K562 (cell line): ENCODE data around the gene DRD1.

ENCODE experiments used
- CTCFL ChIP-seq: IDR thresholded peaks from 2 replicates; pipeline ENCODE4 v1.6.1; 2011; ENCODE audit warnings: borderline replicate concordance, low read depth, mild to moderate bottlenecking, moderate library complexity, low read length; ENCODE audit not compliant: insufficient read depth, poor library complexity, severe bottlenecking
- HDAC1 ChIP-seq, 2 experiments: fragments of 450-650 bp; IDR thresholded peaks; 2 replicates each; pipeline ENCODE4 v1.6.1; 2016 to 2017; ENCODE audit warnings: inconsistent platforms in 1 of 2, mild to moderate bottlenecking in 1 of 2, moderate library complexity in 1 of 2
- NR3C1 ChIP-seq: sonication (generic); formaldehyde crosslinking; IDR thresholded peaks from 2 replicates; pipeline ENCODE4 v1.8.1; 2022; ENCODE audit warnings: missing genetic modification reagents
- PHF20 ChIP-seq: fragments of 450-650 bp; IDR thresholded peaks from 2 replicates; pipeline ENCODE4 v1.6.1; 2018; ENCODE audit not compliant: partially characterized antibody
- POLR2AphosphoS5 ChIP-seq: IDR thresholded peaks from 2 replicates; pipeline ENCODE4 v1.6.1; 2011; ENCODE audit warnings: mild to moderate bottlenecking, low read depth, low read length, moderate library complexity; ENCODE audit not compliant: control insufficient read depth, insufficient read depth
- SETDB1 ChIP-seq: IDR thresholded peaks from one replicate; pipeline ENCODE4 v1.6.1; 2012; ENCODE audit warnings: low read length, control low read depth, inconsistent platforms
- TAF1 ChIP-seq: IDR thresholded peaks from 2 replicates; pipeline ENCODE4 v1.6.1; 2011; ENCODE audit warnings: mild to moderate bottlenecking, low read length, moderate library complexity; ENCODE audit not compliant: insufficient read depth, control insufficient read depth, severe bottlenecking; ENCODE audit errors: extremely low read depth
- TF ChIP-seq, protein P1 (sequence below), 3 experiments: IDR thresholded peaks in 2 of 3; conservative IDR thresholded peaks in 1 of 3; 2 replicates each; pipeline ENCODE4 v1.5.1; 2011 to 2012; ENCODE audit warnings: low read length in 3 of 3, mild to moderate bottlenecking in 3 of 3, control low read depth in 2 of 3, improper control_type of control experiment in 1 of 3, inconsistent platforms in 1 of 3, low read depth in 1 of 3, mixed read lengths in 1 of 3, moderate library complexity in 1 of 3; ENCODE audit not compliant: insufficient read depth in 2 of 3

- TF ChIP-seq SETDB1, result no peak
- TF ChIP-seq NR3C1 (CRISPR knock-in tag), result no peak
- TF ChIP-seq PHF20, result no peak
- TF ChIP-seq HDAC1 (IDR thresholded peaks at IDR 0.05), result no peak
- TF ChIP-seq, protein P1, sequence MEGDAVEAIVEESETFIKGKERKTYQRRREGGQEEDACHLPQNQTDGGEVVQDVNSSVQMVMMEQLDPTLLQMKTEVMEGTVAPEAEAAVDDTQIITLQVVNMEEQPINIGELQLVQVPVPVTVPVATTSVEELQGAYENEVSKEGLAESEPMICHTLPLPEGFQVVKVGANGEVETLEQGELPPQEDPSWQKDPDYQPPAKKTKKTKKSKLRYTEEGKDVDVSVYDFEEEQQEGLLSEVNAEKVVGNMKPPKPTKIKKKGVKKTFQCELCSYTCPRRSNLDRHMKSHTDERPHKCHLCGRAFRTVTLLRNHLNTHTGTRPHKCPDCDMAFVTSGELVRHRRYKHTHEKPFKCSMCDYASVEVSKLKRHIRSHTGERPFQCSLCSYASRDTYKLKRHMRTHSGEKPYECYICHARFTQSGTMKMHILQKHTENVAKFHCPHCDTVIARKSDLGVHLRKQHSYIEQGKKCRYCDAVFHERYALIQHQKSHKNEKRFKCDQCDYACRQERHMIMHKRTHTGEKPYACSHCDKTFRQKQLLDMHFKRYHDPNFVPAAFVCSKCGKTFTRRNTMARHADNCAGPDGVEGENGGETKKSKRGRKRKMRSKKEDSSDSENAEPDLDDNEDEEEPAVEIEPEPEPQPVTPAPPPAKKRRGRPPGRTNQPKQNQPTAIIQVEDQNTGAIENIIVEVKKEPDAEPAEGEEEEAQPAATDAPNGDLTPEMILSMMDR (IDR thresholded peaks at IDR 0.05 in 2 of 3, conservative IDR thresholded peaks at IDR 0.05 in 1 of 3; ENCODE audit: insufficient read depth in 2 of 3, low read depth in 1 of 3, low read length in 3 of 3), result no peak
- TF ChIP-seq POLR2AphosphoS5, result no peak
- no peak for TF ChIP-seq CTCFL
- TF ChIP-seq TAF1, result no peak
These were observed 395 bp downstream of the DRD1 start for GRCh38 chr5:175443514-175444059.
